Measurements from ENCODE around the gene ACKR3.

DNA sequence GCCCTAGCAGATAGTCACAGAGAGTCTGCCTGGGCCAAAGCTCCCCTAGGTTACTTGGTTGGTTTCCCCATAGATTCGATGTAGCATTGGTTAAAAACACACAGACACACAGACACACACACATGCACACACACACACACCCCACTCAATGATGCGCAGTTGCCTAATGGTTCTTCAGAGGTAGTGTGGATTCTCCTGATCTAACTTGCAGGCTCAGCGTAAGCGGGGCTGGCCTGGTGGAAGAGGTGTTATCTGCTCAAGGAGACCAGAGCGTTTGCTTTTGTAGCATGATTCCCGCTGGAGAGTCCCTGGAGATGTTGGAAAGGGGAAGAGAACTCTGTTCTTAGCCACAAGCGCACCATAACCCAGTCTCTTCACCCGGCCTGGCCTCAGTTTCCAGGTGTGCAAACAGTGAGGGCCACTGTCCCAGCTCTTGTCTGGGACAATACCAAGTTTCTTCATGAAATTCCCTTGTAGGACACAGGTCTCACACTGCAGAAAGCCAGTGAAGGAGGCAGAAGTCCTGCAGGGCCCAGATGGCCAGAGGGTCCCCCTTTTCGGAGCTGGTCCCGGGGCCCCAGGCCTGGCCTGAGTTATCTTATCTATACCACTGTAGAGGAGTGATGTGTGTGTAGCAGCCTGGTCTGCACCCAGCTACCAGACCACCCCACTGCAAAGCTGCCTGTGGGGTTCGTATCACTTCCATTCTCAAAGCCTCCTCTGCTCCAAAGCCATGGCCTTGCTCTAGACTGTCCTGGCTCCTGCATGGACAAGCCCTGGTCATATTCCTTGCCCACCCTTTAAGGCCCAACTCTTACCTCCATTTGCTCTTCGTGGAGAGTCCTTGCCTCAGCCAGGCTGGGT is 3.7 kb downstream of the ACKR3 start:
- no peak for TF ChIP-seq FOSL2 (IDR thresholded peaks at IDR 0.05)
- TF ChIP-seq FOSL2 (CRISPR knock-in tag; IDR thresholded peaks at IDR 0.05) = no peak
- TF ChIP-seq CTCF (IDR thresholded peaks at IDR 0.05) = no peak
- no peak for TF ChIP-seq ESRRA (IDR thresholded peaks at IDR 0.05; ENCODE audit: borderline replicate concordance, low read length)
- no peak for TF ChIP-seq MAFK (IDR thresholded peaks at IDR 0.05; ENCODE audit: partially characterized antibody)
- no peak for TF ChIP-seq HDAC2 (IDR thresholded peaks at IDR 0.05)
- TF ChIP-seq RAD21 (conservative IDR thresholded peaks at IDR 0.05 in 1 of 2, IDR thresholded peaks at IDR 0.05 in 1 of 2) = no peak
- TF ChIP-seq MYC (IDR thresholded peaks at IDR 0.05; ENCODE audit: borderline replicate concordance, low read length) = no peak
- TF ChIP-seq KDM5A (IDR thresholded peaks at IDR 0.05) = no peak
- no peak for TF ChIP-seq POLR2A (IDR thresholded peaks at IDR 0.05; ENCODE audit: low read length)
- no peak for TF ChIP-seq JUNB (IDR thresholded peaks at IDR 0.05)
- TF ChIP-seq NPAS2 (CRISPR knock-in tag; IDR thresholded peaks at IDR 0.05; ENCODE audit: borderline replicate concordance) = no peak
